Measurements from ENCODE around the gene STMND1.
"Not testable (repeated sequence)": the region's sequence is repeated elsewhere in the genome, so short reads cannot be mapped to it uniquely, and the experiment has no call there.

Gene STMND1

DNA sequence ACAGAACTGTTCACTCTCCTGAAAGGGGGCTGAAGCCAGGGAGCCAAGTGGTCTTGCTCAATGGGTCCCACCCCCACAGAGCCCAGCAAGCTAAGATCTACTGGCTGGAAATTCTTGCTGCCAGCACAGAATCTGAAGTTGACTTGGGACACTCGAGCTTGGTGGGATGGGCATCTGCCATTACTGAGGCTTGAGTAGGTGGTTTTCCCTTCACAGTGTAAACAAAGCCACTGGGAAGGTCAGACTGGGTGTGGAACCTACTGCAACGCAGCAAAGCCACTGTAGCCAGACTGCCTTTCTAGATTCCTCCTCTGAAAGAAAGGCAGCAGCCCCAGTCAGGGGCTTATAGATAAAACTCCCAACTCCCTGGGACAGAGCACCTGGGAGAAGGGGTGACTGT lies 28.3 kb upstream of the STMND1 start:
- H3K9me3 ChIP-seq (replicated peaks; ENCODE audit: low read length); H3K4me1 ChIP-seq (ENCODE audit: control insufficient read depth, insufficient read depth, low read length); H3K4me3 ChIP-seq (ENCODE audit: low read length); H3K36me3 ChIP-seq (ENCODE audit: insufficient read depth, low read length); H3K9ac ChIP-seq (ENCODE audit: low read depth, low read length); H3K27me3 ChIP-seq (ENCODE audit: control insufficient read depth, insufficient read depth, low read length); H3K4me2 ChIP-seq (ENCODE audit: low read length): not testable (repeated sequence)

DNA sequence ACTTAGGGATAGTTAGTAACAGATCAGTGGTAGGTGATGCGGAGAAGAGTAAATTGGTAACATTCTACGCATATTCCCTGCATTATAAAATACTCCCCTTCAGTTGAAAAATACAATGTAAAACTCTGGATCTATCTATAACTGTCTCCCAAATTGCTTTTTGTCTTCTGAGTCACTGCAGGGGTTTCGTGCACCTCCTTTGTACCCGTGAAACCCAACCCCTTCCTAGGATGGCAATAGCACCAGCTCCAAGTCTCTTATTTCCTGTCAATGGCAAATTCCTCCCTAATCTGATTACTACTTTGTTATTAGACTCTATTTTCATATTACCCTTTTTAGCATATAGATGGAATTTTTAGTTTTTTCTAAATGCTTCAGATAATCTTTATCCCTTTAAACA lies 20.6 kb upstream of the STMND1 start:
- Histone ChIP-seq H3K4me3 (ENCODE audit: low read length) (no peak overlapping the region), H3K4me2 (ENCODE audit: low read length) (no peak overlapping the region), H3K9me3 (replicated peaks; ENCODE audit: low read length) (no peaks in the 10 kb centered on the region), H3K36me3 (ENCODE audit: insufficient read depth, low read length) (no peaks in the 10 kb centered on the region), H3K9ac (ENCODE audit: low read depth, low read length) (no peak overlapping the region), H3K27me3 (ENCODE audit: control insufficient read depth, insufficient read depth, low read length) (peaks cover 4% of the 10 kb centered on the region), H3K4me1 (ENCODE audit: control insufficient read depth, insufficient read depth, low read length) (no peaks in the 10 kb centered on the region)

DNA sequence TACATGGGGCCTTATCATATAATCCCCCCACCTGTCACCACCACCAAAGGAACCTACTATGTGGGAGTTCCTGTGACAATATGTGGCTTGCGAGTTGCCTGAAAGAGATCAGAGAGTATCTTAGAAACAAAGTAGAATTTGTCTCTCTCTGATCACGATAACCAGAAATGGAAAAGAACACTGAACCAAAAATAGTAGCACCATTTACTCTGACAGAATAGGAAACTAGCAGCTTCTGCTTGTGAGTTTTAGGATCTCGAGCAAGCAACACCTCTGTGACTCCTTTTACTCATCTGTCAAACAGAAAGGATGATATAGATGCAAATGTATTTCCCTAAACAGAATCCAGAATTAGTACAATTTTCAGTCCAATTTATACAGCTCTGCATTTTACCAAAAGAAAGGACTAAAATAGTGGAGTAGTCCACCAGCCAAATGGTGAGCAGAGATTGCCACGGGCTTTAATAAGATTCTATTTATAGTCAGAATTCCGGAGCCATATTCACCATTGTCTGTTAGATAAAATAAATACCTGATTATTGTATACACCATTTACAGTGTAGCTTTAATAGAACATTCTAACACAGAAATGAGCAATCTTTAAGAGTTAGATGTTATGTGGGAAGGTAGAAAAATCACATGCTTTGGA lies 19.9 kb upstream of the STMND1 start:
- H3K9ac ChIP-seq (ENCODE audit: low read depth, low read length) = no peak overlapping the region

DNA sequence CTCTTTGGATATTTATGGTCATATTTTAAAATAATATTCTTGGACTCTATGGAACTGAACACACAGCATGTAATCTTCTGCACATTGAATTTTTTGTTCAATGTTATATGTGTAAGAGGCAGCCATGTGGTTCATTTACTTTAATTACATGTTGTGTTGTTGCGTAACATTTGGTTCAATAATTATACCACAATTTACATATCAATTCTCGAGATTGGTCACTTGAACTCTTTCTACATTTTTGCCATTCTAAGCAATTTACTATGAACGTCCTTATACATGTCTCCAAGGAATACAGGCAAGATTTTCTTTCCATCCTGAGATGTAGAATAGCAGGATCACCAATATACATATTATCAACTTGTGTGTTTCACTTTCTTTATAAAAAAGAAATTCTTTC lies 18.5 kb upstream of the STMND1 start:
- no peaks in the 10 kb centered on the region for H3K9me3 ChIP-seq (replicated peaks; ENCODE audit: low read length)
- H3K36me3 ChIP-seq (ENCODE audit: insufficient read depth, low read length) = no peaks in the 10 kb centered on the region
- no peaks in the 10 kb centered on the region for H3K4me1 ChIP-seq (ENCODE audit: control insufficient read depth, insufficient read depth, low read length)
- no peak overlapping the region for H3K4me3 ChIP-seq (ENCODE audit: low read length)
- no peak overlapping the region for H3K9ac ChIP-seq (ENCODE audit: low read depth, low read length)
- H3K27me3 ChIP-seq (ENCODE audit: control insufficient read depth, insufficient read depth, low read length) = peaks cover 9% of the 10 kb centered on the region
- no peak overlapping the region for H3K4me2 ChIP-seq (ENCODE audit: low read length)

More for the DNA sequence above, 19.9 kb upstream of the STMND1 start:
- H3K4me2 ChIP-seq (ENCODE audit: low read length) = no peak overlapping the region
- peaks cover 6% of the 10 kb centered on the region for H3K27me3 ChIP-seq (ENCODE audit: control insufficient read depth, insufficient read depth, low read length)
- H3K36me3 ChIP-seq (ENCODE audit: insufficient read depth, low read length) = no peaks in the 10 kb centered on the region
- no peaks in the 10 kb centered on the region for H3K4me1 ChIP-seq (ENCODE audit: control insufficient read depth, insufficient read depth, low read length)
- H3K4me3 ChIP-seq (ENCODE audit: low read length) = no peak overlapping the region
- no peaks in the 10 kb centered on the region for H3K9me3 ChIP-seq (replicated peaks; ENCODE audit: low read length)

DNA sequence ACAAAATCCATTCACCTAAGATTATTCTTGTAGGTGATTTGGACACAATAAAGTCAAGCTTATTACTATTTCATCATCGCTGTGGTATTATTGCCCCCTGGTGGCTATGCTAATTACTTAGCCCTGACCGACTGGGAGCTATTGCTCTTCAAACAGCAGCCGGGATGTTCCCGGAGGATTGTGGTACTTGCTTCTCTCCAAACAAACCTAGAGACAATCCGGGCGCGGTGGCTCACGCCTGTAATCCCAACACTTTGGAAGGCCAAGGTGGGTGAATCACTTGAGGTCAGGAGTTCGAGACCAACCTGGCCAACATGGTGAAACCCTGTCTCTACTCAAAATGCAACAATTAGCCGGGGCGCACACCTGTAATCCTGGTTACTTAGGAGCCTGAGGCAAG lies 15.4 kb upstream of the STMND1 start:
- Histone ChIP-seq H3K4me3 (ENCODE audit: low read length) (no peak overlapping the region), H3K27me3 (ENCODE audit: control insufficient read depth, insufficient read depth, low read length) (peaks cover 9% of the 10 kb centered on the region), H3K36me3 (ENCODE audit: insufficient read depth, low read length) (no peaks in the 10 kb centered on the region), H3K4me1 (ENCODE audit: control insufficient read depth, insufficient read depth, low read length) (no peaks in the 10 kb centered on the region), H3K9ac (ENCODE audit: low read depth, low read length) (no peak overlapping the region), H3K4me2 (ENCODE audit: low read length) (no peak overlapping the region), H3K9me3 (replicated peaks; ENCODE audit: low read length) (no peaks in the 10 kb centered on the region)

DNA sequence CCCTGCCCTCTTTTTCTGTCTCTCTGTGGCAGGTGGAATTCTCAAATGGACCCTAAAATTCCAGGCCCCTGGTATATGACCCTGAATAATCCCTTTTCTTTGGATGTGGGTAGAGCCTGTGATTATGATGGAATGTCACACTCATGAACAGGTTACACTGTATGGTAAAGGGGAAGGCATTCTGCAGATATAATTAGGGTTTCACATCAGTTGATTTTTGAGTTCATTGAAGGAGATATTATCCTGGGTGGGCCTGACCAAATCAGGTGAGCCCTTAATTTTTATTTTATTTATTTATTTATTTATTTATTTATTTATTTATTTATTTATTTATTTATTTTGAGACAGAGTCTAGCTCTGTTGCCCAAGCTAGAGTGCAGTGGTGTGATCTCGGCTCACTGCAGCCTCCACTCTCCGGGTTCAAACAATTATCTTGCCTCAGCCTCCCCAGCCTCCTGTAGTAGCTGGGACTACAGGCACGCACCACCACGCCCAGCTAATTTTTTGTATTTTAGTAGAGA lies 13.7 kb upstream of the STMND1 start:
- H3K9me3 ChIP-seq (replicated peaks; ENCODE audit: low read length) = no peaks in the 10 kb centered on the region
- H3K4me3 ChIP-seq (ENCODE audit: low read length) = no peak overlapping the region
- H3K36me3 ChIP-seq (ENCODE audit: insufficient read depth, low read length) = no peaks in the 10 kb centered on the region
- no peak overlapping the region for H3K4me2 ChIP-seq (ENCODE audit: low read length)
- peaks cover 11% of the 10 kb centered on the region for H3K27me3 ChIP-seq (ENCODE audit: control insufficient read depth, insufficient read depth, low read length)
- H3K4me1 ChIP-seq (ENCODE audit: control insufficient read depth, insufficient read depth, low read length) = no peaks in the 10 kb centered on the region
- no peak overlapping the region for H3K9ac ChIP-seq (ENCODE audit: low read depth, low read length)

DNA sequence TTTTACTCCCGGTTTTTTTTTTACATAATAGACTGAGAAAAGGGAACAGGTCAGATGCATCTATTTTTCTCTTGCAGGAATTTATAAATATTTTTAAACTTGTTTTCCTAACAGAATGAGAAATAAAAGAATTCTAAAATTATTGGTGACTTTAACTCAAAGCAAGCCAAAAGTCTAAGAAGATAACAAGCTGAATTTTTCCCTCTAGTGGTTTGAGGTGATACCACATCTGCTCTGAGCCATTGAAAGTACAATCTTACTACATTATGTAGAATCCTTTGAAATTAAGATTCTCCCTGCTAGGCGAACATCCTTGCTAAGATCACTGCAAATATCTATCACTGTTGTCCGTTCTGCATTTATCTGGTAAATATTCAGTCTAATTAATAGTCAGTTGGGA lies 10.7 kb upstream of the STMND1 start:
- no peaks in the 10 kb centered on the region for H3K36me3 ChIP-seq (ENCODE audit: insufficient read depth, low read length)
- H3K9me3 ChIP-seq (replicated peaks; ENCODE audit: low read length) = no peaks in the 10 kb centered on the region

DNA sequence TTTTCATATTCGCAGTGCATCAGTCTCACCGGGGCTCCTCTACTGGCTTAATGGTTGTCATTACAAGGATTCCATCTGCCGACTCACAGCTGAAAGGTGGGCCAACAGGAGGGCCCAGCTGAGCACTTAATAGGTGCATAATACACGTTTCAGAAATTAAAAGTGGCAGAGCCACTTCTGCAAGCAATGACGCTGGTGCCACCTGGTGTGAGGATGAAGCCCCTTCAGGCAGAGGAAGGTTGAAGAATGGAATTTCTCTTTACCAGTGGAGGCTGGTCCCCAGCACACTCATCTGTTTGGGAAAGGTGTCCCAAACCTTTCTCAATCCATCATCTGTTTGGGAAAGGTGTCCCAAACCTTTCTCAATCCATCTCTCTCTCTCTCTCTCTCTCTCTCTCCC lies 8.2 kb upstream of the STMND1 start:
- no peaks in the 10 kb centered on the region for H3K9me3 ChIP-seq (replicated peaks; ENCODE audit: low read length)
- H3K4me3 ChIP-seq (ENCODE audit: low read length) = no peak overlapping the region
- H3K27me3 ChIP-seq (ENCODE audit: control insufficient read depth, insufficient read depth, low read length) = peaks cover 15% of the 10 kb centered on the region
- no peak overlapping the region for H3K4me2 ChIP-seq (ENCODE audit: low read length)
- H3K9ac ChIP-seq (ENCODE audit: low read depth, low read length) = no peak overlapping the region
- H3K4me1 ChIP-seq (ENCODE audit: control insufficient read depth, insufficient read depth, low read length) = no peaks in the 10 kb centered on the region
- no peaks in the 10 kb centered on the region for H3K36me3 ChIP-seq (ENCODE audit: insufficient read depth, low read length)

More for the DNA sequence above, 10.7 kb upstream of the STMND1 start:
- Histone ChIP-seq H3K27me3 (ENCODE audit: control insufficient read depth, insufficient read depth, low read length) (peaks cover 14% of the 10 kb centered on the region), H3K4me1 (ENCODE audit: control insufficient read depth, insufficient read depth, low read length) (no peaks in the 10 kb centered on the region), H3K4me2 (ENCODE audit: low read length) (no peak overlapping the region), H3K4me3 (ENCODE audit: low read length) (no peak overlapping the region), H3K9ac (ENCODE audit: low read depth, low read length) (no peak overlapping the region)

DNA sequence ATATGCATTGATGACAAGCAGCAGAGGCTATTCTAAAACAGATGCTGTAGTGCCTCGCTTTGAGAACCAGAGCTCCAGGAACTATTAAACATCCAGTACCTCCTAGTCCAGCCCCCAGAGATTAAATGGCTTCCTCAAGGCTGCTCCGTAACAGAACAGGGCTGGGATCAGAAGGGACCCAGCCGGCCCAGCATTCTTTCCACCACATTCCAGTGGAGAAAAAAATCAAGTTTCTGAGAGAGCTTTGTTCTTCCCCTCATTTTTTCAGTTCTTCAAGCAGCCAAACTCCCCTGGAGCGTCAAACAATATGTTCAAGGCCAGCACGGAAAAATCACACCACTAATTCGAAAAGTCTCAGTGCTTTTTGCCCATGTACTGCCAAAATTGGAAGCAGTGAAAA lies 5.8 kb upstream of the STMND1 start:
- no peaks in the 10 kb centered on the region for H3K36me3 ChIP-seq (ENCODE audit: insufficient read depth, low read length)
- no peaks in the 10 kb centered on the region for H3K9me3 ChIP-seq (replicated peaks; ENCODE audit: low read length)
- H3K4me3 ChIP-seq (ENCODE audit: low read length) = no peak overlapping the region
- H3K27me3 ChIP-seq (ENCODE audit: control insufficient read depth, insufficient read depth, low read length) = peaks cover 37% of the 10 kb centered on the region
- H3K4me1 ChIP-seq (ENCODE audit: control insufficient read depth, insufficient read depth, low read length) = no peaks in the 10 kb centered on the region
- no peak overlapping the region for H3K4me2 ChIP-seq (ENCODE audit: low read length)
- no peak overlapping the region for H3K9ac ChIP-seq (ENCODE audit: low read depth, low read length)

DNA sequence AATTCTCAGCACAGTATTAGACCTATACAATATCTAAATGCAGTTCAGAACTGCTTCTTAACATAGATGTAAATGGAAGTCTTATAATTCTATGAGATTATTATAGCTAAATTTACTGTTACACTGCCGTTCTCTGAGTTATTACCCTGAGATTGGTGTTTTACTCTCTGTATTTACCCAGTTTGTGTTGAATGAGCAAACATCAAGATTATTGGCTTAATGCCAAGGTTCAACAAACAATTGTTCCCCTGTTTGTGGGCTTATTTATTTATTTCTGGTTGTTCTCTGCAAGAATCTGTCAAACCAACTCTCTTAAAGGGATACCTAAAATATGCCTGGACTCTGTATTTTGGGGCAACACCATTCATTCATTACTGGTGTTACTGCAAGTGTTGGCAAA lies 5.2 kb upstream of the STMND1 start:
- Histone ChIP-seq H3K9ac (ENCODE audit: low read depth, low read length) (no peak overlapping the region), H3K27me3 (ENCODE audit: control insufficient read depth, insufficient read depth, low read length) (peaks cover 42% of the 10 kb centered on the region), H3K9me3 (replicated peaks; ENCODE audit: low read length) (no peaks in the 10 kb centered on the region), H3K36me3 (ENCODE audit: insufficient read depth, low read length) (no peaks in the 10 kb centered on the region), H3K4me2 (ENCODE audit: low read length) (no peak overlapping the region), H3K4me3 (ENCODE audit: low read length) (no peak overlapping the region), H3K4me1 (ENCODE audit: control insufficient read depth, insufficient read depth, low read length) (peaks cover 4% of the 10 kb centered on the region)

DNA sequence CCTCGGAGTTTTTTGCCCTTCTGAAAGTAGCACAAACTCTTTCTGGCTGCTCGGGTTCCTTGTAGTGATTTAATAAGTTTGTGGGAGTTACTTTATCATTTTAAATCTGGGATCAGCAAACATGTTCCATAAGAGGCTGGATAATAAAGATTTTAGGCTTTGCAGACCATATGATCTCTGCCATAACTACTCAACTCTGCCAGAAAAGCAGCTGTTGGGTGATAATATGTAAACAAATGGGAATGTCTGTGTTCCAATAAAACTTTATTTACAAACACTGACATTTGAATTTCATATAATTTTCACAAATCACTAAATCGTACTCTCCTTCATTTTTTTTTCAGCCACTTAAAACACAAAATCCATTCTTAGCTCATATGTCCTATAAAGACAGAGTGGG lies 3.9 kb upstream of the STMND1 start:
- Histone ChIP-seq H3K4me2 (ENCODE audit: low read length) (no peak overlapping the region), H3K4me3 (ENCODE audit: low read length) (no peak overlapping the region), H3K27me3 (ENCODE audit: control insufficient read depth, insufficient read depth, low read length) (peaks cover 54% of the 10 kb centered on the region), H3K9ac (ENCODE audit: low read depth, low read length) (no peak overlapping the region), H3K4me1 (ENCODE audit: control insufficient read depth, insufficient read depth, low read length) (peaks cover 11% of the 10 kb centered on the region), H3K9me3 (replicated peaks; ENCODE audit: low read length) (no peaks in the 10 kb centered on the region), H3K36me3 (ENCODE audit: insufficient read depth, low read length) (no peaks in the 10 kb centered on the region)

DNA sequence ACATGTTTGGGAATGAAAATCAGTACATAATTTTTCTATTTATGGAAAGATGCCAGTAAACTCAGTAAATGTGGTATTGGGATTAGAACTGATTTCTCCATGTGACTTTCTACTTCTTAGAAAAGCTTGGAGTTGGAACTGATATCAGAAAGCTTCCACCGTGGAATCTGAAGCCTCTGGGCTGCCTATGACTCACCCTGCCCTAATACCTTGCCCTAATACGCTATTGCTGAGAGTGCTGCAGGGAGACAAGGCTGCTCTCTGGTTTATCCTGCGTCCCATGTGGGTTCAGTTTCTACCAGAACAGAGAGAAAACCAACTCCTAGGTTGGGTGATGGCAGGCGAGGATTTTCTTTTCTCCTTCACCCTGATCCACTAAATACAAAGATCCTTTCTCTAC lies 3.3 kb upstream of the STMND1 start:
- Histone ChIP-seq H3K4me1 (ENCODE audit: control insufficient read depth, insufficient read depth, low read length) (peaks cover 11% of the 10 kb centered on the region), H3K4me3 (ENCODE audit: low read length) (no peak overlapping the region), H3K4me2 (ENCODE audit: low read length) (no peak overlapping the region), H3K9me3 (replicated peaks; ENCODE audit: low read length) (no peaks in the 10 kb centered on the region), H3K9ac (ENCODE audit: low read depth, low read length) (no peak overlapping the region), H3K36me3 (ENCODE audit: insufficient read depth, low read length) (no peaks in the 10 kb centered on the region), H3K27me3 (ENCODE audit: control insufficient read depth, insufficient read depth, low read length) (peaks cover 57% of the 10 kb centered on the region)
